ENCODE data around the gene ARHGEF2. TPM values are rescaled to one million over a fixed set of nuclear protein-coding genes. Genes with fewer than 3 reads are reported as not detected.

The ARHGEF2 gene
- total and polyA plus RNA-seq, 8 donors, result 10.3 to 39.0 (median 20.3) TPM

GRCh38 chr1:155911156-155912055, 66.9 kb downstream of the ARHGEF2 start, which contains the start of gene RIT1:
Gene RIT1, minus strand, starts transcription at chr1:155911349. Its CDS starts 588 bp downstream, at chr1:155910761.
- H3K9me3 ChIP-seq, result no peaks in the 10 kb centered on the region
- H3K4me3 ChIP-seq, result peak within 1 kb of the TSS; percentile 36 to 72 (median 62)
- H3K27me3 ChIP-seq, result no peaks in the 10 kb centered on the region
- intact Hi-C loops (cut with DNase I), result no loop called here
- DNase-seq, result peak; percentile 81 to 93 (median 86)
- 4% methylated on average over 34 of the region's 34 CpGs for WGBS, 2 donors
- H3K27ac ChIP-seq, result peak within 1 kb of the TSS; percentile 42 to 88 (median 65)
- peaks cover 0 to 8% (median 3%) of the 10 kb centered on the region in 3 donors for H3K4me1 ChIP-seq
- TF ChIP-seq CTCF (IDR thresholded peaks at IDR 0.05), result no peak
- ATAC-seq, result peak; percentile 95 to 99 (median 98)
- peaks cover 2 to 37% (median 14%) of the 10 kb centered on the region in 3 donors for H3K36me3 ChIP-seq
- FAIRE-seq, result no peak

- DNase-seq (peak in 1 of 6 donors; percentile 25), ATAC-seq (peak; percentile 35 to 75 (median 61)), FAIRE-seq (no peak)
- no peak for TF ChIP-seq CTCF (IDR thresholded peaks at IDR 0.05)
- intact Hi-C loops (cut with DNase I), result no loop called here
- H3K27me3 ChIP-seq, result no peaks in the 10 kb centered on the region
- H3K36me3 ChIP-seq, result peaks cover 2 to 30% (median 8%) of the 10 kb centered on the region in 3 donors
- H3K4me3 ChIP-seq, result peak overlapping the region; percentile 36 to 72 (median 62)
- H3K27ac ChIP-seq, result peak overlapping the region; percentile 42 to 88 (median 65)
- H3K4me1 ChIP-seq, result peaks cover 0 to 8% (median 3%) of the 10 kb centered on the region in 3 donors
- 1 to 3% methylated on average over 11 of the region's 11 CpGs for WGBS, 2 donors
- no peaks in the 10 kb centered on the region for H3K9me3 ChIP-seq
These were observed 67.7 kb downstream of the ARHGEF2 start for GRCh38 chr1:155910621-155911121.

GRCh38 chr1:155909894-155910293, 68.5 kb downstream of the ARHGEF2 start:
- H3K9me3 ChIP-seq, result no peaks in the 10 kb centered on the region
- H3K4me3 ChIP-seq, result peak overlapping the region in 1 of 4 donors; percentile 72
- peak in 2 of 4 donors; percentile 7 to 34 for ATAC-seq
- TF ChIP-seq CTCF (IDR thresholded peaks at IDR 0.05), result no peak
- no peaks in the 10 kb centered on the region for H3K27me3 ChIP-seq
- WGBS, 2 donors, result 87 to 92% methylated on average over 4 of the region's 4 CpGs
- H3K4me1 ChIP-seq, result peaks cover 0 to 8% (median 3%) of the 10 kb centered on the region in 3 donors
- peak in 1 of 6 donors; percentile 20 for DNase-seq
- H3K36me3 ChIP-seq, result peaks cover 2 to 27% (median 8%) of the 10 kb centered on the region in 3 donors
- peak overlapping the region in 1 of 4 donors; percentile 65 for H3K27ac ChIP-seq
- FAIRE-seq, result no peak
- intact Hi-C loops (cut with DNase I), result no loop called here

DNA sequence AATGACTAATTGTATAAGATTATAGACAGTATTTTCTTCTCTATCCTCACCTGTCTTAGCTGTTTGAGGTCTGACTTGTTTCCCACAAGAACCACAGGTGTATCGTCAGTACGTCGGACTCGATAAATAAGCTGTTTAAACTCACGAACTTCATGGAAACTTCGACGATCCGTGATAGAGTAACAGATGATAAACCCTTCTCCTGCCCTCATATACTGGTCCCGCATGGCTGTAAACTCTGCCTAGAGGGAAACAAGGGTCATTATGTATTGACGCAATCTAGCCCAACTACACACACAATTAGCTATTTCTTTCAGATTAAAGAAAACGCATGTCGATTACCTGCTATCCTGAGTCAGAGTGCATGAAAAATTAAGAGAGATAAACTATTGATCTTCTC, 74.1 kb downstream of the ARHGEF2 start:
- H3K36me3 ChIP-seq, result peaks cover 7 to 61% (median 24%) of the 10 kb centered on the region in 3 donors
- H3K4me3 ChIP-seq, result no peak overlapping the region
- no peak for TF ChIP-seq CTCF (IDR thresholded peaks at IDR 0.05)
- DNase-seq (no peak), ATAC-seq (no peak), FAIRE-seq (no peak)
- no peaks in the 10 kb centered on the region for H3K9me3 ChIP-seq
- H3K4me1 ChIP-seq, result no peaks in the 10 kb centered on the region
- H3K27ac ChIP-seq, result no peak overlapping the region
- H3K27me3 ChIP-seq, result no peaks in the 10 kb centered on the region
- intact Hi-C loops (cut with DNase I), result no loop called here
- 63 to 68% methylated on average over 12 of the region's 12 CpGs for WGBS, 2 donors
